IPS-15b (cell line): ENCODE measurements around the gene TCP11L2.
"Not testable (repeated sequence)": the region's sequence is repeated elsewhere in the genome, so short reads cannot be mapped to it uniquely, and the experiment has no call there.

ENCODE experiments used
- H3K27me3 ChIP-seq: one replicate; pipeline ENCODE4 v1.6.1; 2013; ENCODE audit warnings: low read length; ENCODE audit not compliant: control insufficient read depth, insufficient read depth
- H3K36me3 ChIP-seq: one replicate; pipeline ENCODE4 v1.6.1; 2013; ENCODE audit warnings: low read length; ENCODE audit not compliant: control insufficient read depth, insufficient read depth
- H3K4me1 ChIP-seq: one replicate; pipeline ENCODE4 v1.6.1; 2013; ENCODE audit warnings: mild to moderate bottlenecking, low read length; ENCODE audit not compliant: control insufficient read depth, insufficient read depth
- H3K4me3 ChIP-seq: one replicate; pipeline ENCODE4 v1.5.1; 2013; ENCODE audit warnings: low read depth, low read length
- H3K9ac ChIP-seq: one replicate; pipeline ENCODE4 v1.6.1; 2013; ENCODE audit warnings: low read depth, mild to moderate bottlenecking, low read length
- H3K9me3 ChIP-seq: one replicate; pipeline ENCODE4 v1.6.1; 2013; ENCODE audit warnings: mild to moderate bottlenecking, low read length; ENCODE audit not compliant: control insufficient read depth, insufficient read depth

The TCP11L2 gene

GRCh38 chr12:106286576-106287162 lies 15.9 kb upstream of the TCP11L2 start:
- H3K4me3 ChIP-seq, H3K9me3 ChIP-seq, H3K27me3 ChIP-seq, H3K36me3 ChIP-seq, H3K9ac ChIP-seq, H3K4me1 ChIP-seq: not testable (repeated sequence)

GRCh38 chr12:106287364-106287763 lies 15.2 kb upstream of the TCP11L2 start:
- Histone ChIP-seq H3K4me3 (no peak overlapping the region), H3K9ac (no peak overlapping the region), H3K4me1 (no peaks in the 10 kb centered on the region), H3K36me3 (no peaks in the 10 kb centered on the region), H3K9me3 (no peaks in the 10 kb centered on the region), H3K27me3 (no peaks in the 10 kb centered on the region)

DNA sequence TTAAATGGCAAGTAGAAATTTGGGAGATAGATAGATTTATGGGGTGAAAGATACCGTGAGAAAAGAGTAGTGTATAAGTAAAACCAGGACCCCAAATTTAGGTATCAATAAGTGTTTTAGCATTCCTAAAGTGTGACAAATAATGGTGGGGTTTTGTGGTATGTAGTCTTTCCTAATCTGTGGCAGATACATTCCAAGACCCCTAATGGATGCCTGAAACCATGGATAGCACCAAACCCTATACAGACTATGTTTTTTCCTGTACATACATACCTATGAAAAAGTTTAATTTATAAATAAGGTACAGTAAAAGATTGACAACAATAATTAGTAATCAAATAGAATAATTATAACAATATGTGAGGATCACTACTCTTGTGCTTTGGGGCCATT lies 14.4 kb upstream of the TCP11L2 start:
- Histone ChIP-seq H3K9me3 (no peaks in the 10 kb centered on the region), H3K27me3 (no peaks in the 10 kb centered on the region), H3K36me3 (no peaks in the 10 kb centered on the region), H3K4me3 (no peak overlapping the region), H3K4me1 (no peaks in the 10 kb centered on the region), H3K9ac (no peak overlapping the region)

- H3K27me3 ChIP-seq: no peaks in the 10 kb centered on the region
- H3K4me3 ChIP-seq: no peak overlapping the region
- H3K4me1 ChIP-seq: no peaks in the 10 kb centered on the region
- no peak overlapping the region for H3K9ac ChIP-seq
- H3K36me3 ChIP-seq: no peaks in the 10 kb centered on the region
- H3K9me3 ChIP-seq: no peaks in the 10 kb centered on the region
These were observed 13.9 kb upstream of the TCP11L2 start for GRCh38 chr12:106288494-106289195.

- no peak overlapping the region for H3K4me3 ChIP-seq
- no peaks in the 10 kb centered on the region for H3K27me3 ChIP-seq
- H3K4me1 ChIP-seq: no peaks in the 10 kb centered on the region
- no peak overlapping the region for H3K9ac ChIP-seq
- H3K9me3 ChIP-seq: no peaks in the 10 kb centered on the region
- H3K36me3 ChIP-seq: no peaks in the 10 kb centered on the region
These were observed 13.3 kb upstream of the TCP11L2 start for GRCh38 chr12:106289196-106289681.

DNA sequence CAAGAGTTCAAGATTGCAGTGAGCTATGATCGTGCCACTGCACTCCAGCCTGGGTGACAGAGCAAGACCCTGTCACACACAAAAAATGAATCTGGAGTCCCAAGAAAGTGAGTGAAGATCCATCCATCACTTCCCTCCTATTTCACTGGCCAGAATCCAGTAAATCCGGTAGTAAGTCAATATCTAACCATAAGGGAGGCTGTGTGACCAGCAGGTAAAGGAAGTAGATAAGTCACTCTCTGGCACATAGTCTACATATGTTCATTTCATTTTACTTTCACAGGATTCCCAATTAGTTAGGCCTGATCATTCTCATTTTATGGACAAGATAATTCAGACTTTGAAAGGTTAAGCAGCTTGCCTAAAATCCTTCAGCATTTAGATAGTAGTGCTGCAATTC lies 11.9 kb upstream of the TCP11L2 start:
- H3K4me3 ChIP-seq: no peak overlapping the region
- H3K27me3 ChIP-seq: no peaks in the 10 kb centered on the region
- H3K9me3 ChIP-seq: no peaks in the 10 kb centered on the region
- H3K9ac ChIP-seq: no peak overlapping the region
- no peaks in the 10 kb centered on the region for H3K4me1 ChIP-seq
- no peaks in the 10 kb centered on the region for H3K36me3 ChIP-seq

GRCh38 chr12:106291342-106291741 lies 11.2 kb upstream of the TCP11L2 start:
- Histone ChIP-seq H3K9me3 (no peaks in the 10 kb centered on the region), H3K36me3 (no peaks in the 10 kb centered on the region), H3K4me3 (no peak overlapping the region), H3K9ac (no peak overlapping the region), H3K4me1 (no peaks in the 10 kb centered on the region), H3K27me3 (no peaks in the 10 kb centered on the region)

GRCh38 chr12:106292339-106292738 lies 10.2 kb upstream of the TCP11L2 start:
- no peak overlapping the region for H3K9ac ChIP-seq
- no peaks in the 10 kb centered on the region for H3K9me3 ChIP-seq
- no peak overlapping the region for H3K4me3 ChIP-seq
- H3K4me1 ChIP-seq: no peaks in the 10 kb centered on the region
- H3K36me3 ChIP-seq: no peaks in the 10 kb centered on the region
- no peaks in the 10 kb centered on the region for H3K27me3 ChIP-seq

- peaks cover 3% of the 10 kb centered on the region for H3K4me1 ChIP-seq
- no peaks in the 10 kb centered on the region for H3K27me3 ChIP-seq
- no peak overlapping the region for H3K4me3 ChIP-seq
- H3K9ac ChIP-seq: no peak overlapping the region
- H3K9me3 ChIP-seq: no peaks in the 10 kb centered on the region
- H3K36me3 ChIP-seq: no peaks in the 10 kb centered on the region
These were observed 6.2 kb upstream of the TCP11L2 start for GRCh38 chr12:106296179-106296877.

GRCh38 chr12:106297075-106297474 lies 5.5 kb upstream of the TCP11L2 start:
- peaks cover 5% of the 10 kb centered on the region for H3K4me1 ChIP-seq
- no peak overlapping the region for H3K9ac ChIP-seq
- H3K27me3 ChIP-seq: no peaks in the 10 kb centered on the region

DNA sequence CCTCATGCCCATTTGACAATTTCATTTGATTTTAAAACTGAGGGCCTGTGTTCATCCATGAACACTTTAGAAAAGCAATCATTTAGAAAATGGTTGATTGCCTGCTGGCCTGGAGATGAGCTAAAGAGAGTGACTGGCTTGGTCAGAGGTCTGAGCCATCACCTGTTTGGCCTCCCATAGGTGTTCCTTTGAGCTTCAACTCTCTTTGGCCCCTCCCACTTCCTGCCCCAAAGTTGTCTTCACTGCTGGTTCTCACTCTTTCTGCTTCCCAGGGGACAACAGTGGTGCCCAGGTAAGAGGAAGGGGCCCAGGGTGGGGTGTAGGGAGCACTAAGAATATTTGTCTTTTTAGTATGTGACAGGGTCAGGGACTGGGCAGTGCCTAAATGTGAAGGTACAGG lies 4.9 kb upstream of the TCP11L2 start:
- Histone ChIP-seq H3K4me1 (peaks cover 5% of the 10 kb centered on the region), H3K4me3 (no peak overlapping the region), H3K9ac (no peak overlapping the region), H3K36me3 (no peaks in the 10 kb centered on the region), H3K9me3 (no peaks in the 10 kb centered on the region), H3K27me3 (no peaks in the 10 kb centered on the region)

More at GRCh38 chr12:106297075-106297474, 5.5 kb upstream of the TCP11L2 start:
- H3K4me3 ChIP-seq: no peak overlapping the region
- H3K36me3 ChIP-seq: no peaks in the 10 kb centered on the region
- H3K9me3 ChIP-seq: no peaks in the 10 kb centered on the region
